Fibroblast of lung (primary cell): ENCODE data around the gene BBS9. TPM values are rescaled to one million over a fixed set of nuclear protein-coding genes. Genes with fewer than 3 reads are reported as not detected.
A peak's percentile ranks its signal among the peaks of the same experiment; 100 is the strongest.

ENCODE experiments used
- DNase-seq, 2 donors: peaks; one replicate each; pipeline versions ENCODE4 v3.0.0 to v3.0.0-alpha.2; 2010; ENCODE audit warnings: low read depth in 2 of 2
- H2AFZ ChIP-seq: 2 replicates; pipeline ENCODE4 v1.5.1; 2012; ENCODE audit warnings: low read length, control low read depth, inconsistent platforms
- H3K27ac ChIP-seq: 2 replicates; pipeline ENCODE4 v1.5.1; 2011; ENCODE audit warnings: low read length, control low read depth; ENCODE audit not compliant: insufficient read depth
- H3K27me3 ChIP-seq: 2 replicates; pipeline ENCODE4 v1.5.1; 2011; ENCODE audit warnings: mild to moderate bottlenecking, low read length; ENCODE audit not compliant: control insufficient read depth, insufficient read depth
- H3K36me3 ChIP-seq: 2 replicates; pipeline ENCODE4 v1.5.1; 2011; ENCODE audit warnings: low read length; ENCODE audit not compliant: control insufficient read depth, insufficient read depth
- H3K4me1 ChIP-seq: 2 replicates; pipeline ENCODE4 v1.5.1; 2011; ENCODE audit warnings: low read length; ENCODE audit not compliant: control insufficient read depth, insufficient read depth; ENCODE audit errors: extremely low read depth
- H3K4me2 ChIP-seq: 2 replicates; pipeline ENCODE4 v1.5.1; 2011; ENCODE audit warnings: low read length, control low read depth; ENCODE audit not compliant: insufficient read depth; ENCODE audit errors: extremely low read depth
- H3K4me3 ChIP-seq, 4 experiments: fragments of 200-600 bp in 1 of 4; sonication (generic) in 1 of 4; replicated peaks in 1 of 4; 2 replicates each; pipeline ENCODE4 v1.5.1; 2011 to 2016; ENCODE audit warnings: low read length in 4 of 4, low read depth in 3 of 4, mild to moderate bottlenecking in 3 of 4, control low read depth in 2 of 4, inconsistent platforms in 1 of 4, mixed read lengths in 1 of 4; ENCODE audit not compliant: insufficient read depth in 1 of 4; ENCODE audit errors: control extremely low read depth in 1 of 4
- H3K79me2 ChIP-seq: 2 replicates; pipeline ENCODE4 v1.5.1; 2012; ENCODE audit warnings: mild to moderate bottlenecking, low read length, inconsistent platforms; ENCODE audit not compliant: control insufficient read depth, insufficient read depth
- H3K9ac ChIP-seq: 2 replicates; pipeline ENCODE4 v1.5.1; 2011; ENCODE audit warnings: mild to moderate bottlenecking, low read length, control low read depth; ENCODE audit not compliant: insufficient read depth
- H3K9me3 ChIP-seq: 2 replicates; pipeline ENCODE4 v1.5.1; 2012; ENCODE audit warnings: low read depth, low read length; ENCODE audit not compliant: control insufficient read depth, insufficient read depth
- H4K20me1 ChIP-seq: 2 replicates; pipeline ENCODE4 v1.5.1; 2011; ENCODE audit warnings: low read length; ENCODE audit not compliant: control insufficient read depth, insufficient read depth; ENCODE audit errors: extremely low read depth
- CTCF ChIP-seq, 2 donors: IDR thresholded peaks in 1 of 2; conservative IDR thresholded peaks in 1 of 2; 1 replicate in 1 of 2; 2 replicates in 1 of 2; pipeline ENCODE4 v1.5.1; 2011 to 2012; ENCODE audit warnings: low read length in 2 of 2, control low read depth in 1 of 2, inconsistent platforms in 1 of 2, low read depth in 1 of 2, mild to moderate bottlenecking in 1 of 2
- EZH2 ChIP-seq: IDR thresholded peaks from 2 replicates; pipeline ENCODE4 v1.5.1; 2012; ENCODE audit warnings: low read length, control low read depth, mild to moderate bottlenecking; ENCODE audit errors: missing control alignments
- polyA plus RNA-seq, 2 donors: library from polyadenylated mRNA; depleted of rRNA in 1 of 2; stranded (reverse) in 1 of 2; unstranded in 1 of 2; fragments of >200 nt; gene quantifications; 2 replicates each; pipeline ENCODE4 v1.2.1, GENCODE V29; 2011 to 2012; ENCODE audit warnings: missing spikeins in 1 of 2
- total RNA-seq: library from RNA; depleted of rRNA; stranded (reverse); fragments of >200 nt; gene quantifications from 2 replicates; pipeline ENCODE4 v1.2.1, GENCODE V29; 2014

BBS9 gene
- total and polyA plus RNA-seq, 2 donors (not counting 1 experiment from before 2014, with no cell fraction given) = 19.1 to 26.9 TPM

- Histone ChIP-seq H3K9ac (no peak overlapping the region), H3K27ac (no peak overlapping the region), H4K20me1 (no peaks in the 10 kb centered on the region), H3K4me2 (no peak overlapping the region), H2AFZ (no peak overlapping the region), H3K27me3 (no peaks in the 10 kb centered on the region), H3K36me3 (peaks cover 2% of the 10 kb centered on the region), H3K4me1 (peaks cover 4% of the 10 kb centered on the region), H3K4me3 (no peak overlapping the region), H3K79me2 (no peaks in the 10 kb centered on the region), H3K9me3 (no peaks in the 10 kb centered on the region)
- TF ChIP-seq CTCF (conservative IDR thresholded peaks at IDR 0.05 in 1 of 2, IDR thresholded peaks at IDR 0.05 in 1 of 2; ENCODE audit: low read depth in 1 of 2, low read length in 2 of 2) (no peak), EZH2 (no peak)
- DNase-seq = peak; percentile 8 to 32
Measured at GRCh38 chr7:33248671-33249070, 119.3 kb downstream of the BBS9 start.

- peak; percentile 74 to 93 for DNase-seq
- H3K4me1 ChIP-seq = peaks cover 4% of the 10 kb centered on the region
- H3K9me3 ChIP-seq = no peaks in the 10 kb centered on the region
- H2AFZ ChIP-seq = no peak overlapping the region
- H3K9ac ChIP-seq = no peak overlapping the region
- H3K79me2 ChIP-seq = no peaks in the 10 kb centered on the region
- no peaks in the 10 kb centered on the region for H3K27me3 ChIP-seq
- H3K27ac ChIP-seq = peak overlapping the region; percentile 19
- no peak for TF ChIP-seq EZH2
- TF ChIP-seq CTCF (conservative IDR thresholded peaks at IDR 0.05 in 1 of 2, IDR thresholded peaks at IDR 0.05 in 1 of 2; ENCODE audit: low read depth in 1 of 2, low read length in 2 of 2) = no peak
- H4K20me1 ChIP-seq = no peaks in the 10 kb centered on the region
- H3K4me2 ChIP-seq = no peak overlapping the region
- H3K36me3 ChIP-seq = peaks cover 2% of the 10 kb centered on the region
- no peak overlapping the region for H3K4me3 ChIP-seq
Measured at GRCh38 chr7:33250421-33250871, 121.1 kb downstream of the BBS9 start.

GRCh38 chr7:33251301-33251700, 121.9 kb downstream of the BBS9 start:
- H3K9ac ChIP-seq = no peak overlapping the region
- H2AFZ ChIP-seq = no peak overlapping the region
- no peaks in the 10 kb centered on the region for H4K20me1 ChIP-seq
- no peak for DNase-seq
- H3K4me1 ChIP-seq = peaks cover 4% of the 10 kb centered on the region
- no peaks in the 10 kb centered on the region for H3K27me3 ChIP-seq
- no peaks in the 10 kb centered on the region for H3K9me3 ChIP-seq
- no peak overlapping the region for H3K4me2 ChIP-seq
- no peak overlapping the region for H3K27ac ChIP-seq
- no peaks in the 10 kb centered on the region for H3K79me2 ChIP-seq
- H3K4me3 ChIP-seq = no peak overlapping the region
- peaks cover 2% of the 10 kb centered on the region for H3K36me3 ChIP-seq
- TF ChIP-seq EZH2 (no peak), CTCF (conservative IDR thresholded peaks at IDR 0.05 in 1 of 2, IDR thresholded peaks at IDR 0.05 in 1 of 2; ENCODE audit: low read depth in 1 of 2, low read length in 2 of 2) (no peak)
